ENCODE measurements around the gene CLEC10A.

DNA sequence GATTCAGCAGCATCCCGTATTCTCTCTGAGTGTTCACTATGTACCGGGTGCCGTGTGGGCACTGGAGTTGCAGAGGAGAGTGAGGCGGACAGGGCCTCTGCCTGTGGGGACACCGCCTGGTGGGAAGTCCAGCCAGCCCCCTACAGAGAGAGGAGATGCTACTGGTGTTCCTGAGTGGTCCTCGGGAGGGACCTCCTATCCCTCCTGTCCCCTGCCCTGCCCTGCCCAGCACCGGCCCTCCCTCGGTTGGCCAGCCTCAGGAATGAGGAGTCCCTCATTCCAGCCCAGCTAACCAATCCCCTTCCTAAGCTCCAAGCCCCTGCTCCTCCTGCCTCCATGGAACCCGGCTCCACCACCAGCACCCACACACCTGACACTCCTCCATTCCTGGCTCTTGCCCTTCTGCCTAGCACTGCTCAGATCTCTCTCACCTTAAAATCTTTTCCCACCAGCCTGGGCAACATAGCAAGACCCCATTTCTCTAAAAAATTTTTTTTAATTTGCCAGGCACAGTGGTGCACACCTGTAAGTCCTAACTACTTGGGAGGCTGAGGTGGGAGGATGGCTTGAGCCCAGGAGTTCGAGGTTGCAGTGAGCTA is 32.6 kb upstream of the CLEC10A start:
- TF ChIP-seq ZC3H10 (CRISPR knock-in tag; IDR thresholded peaks at IDR 0.05), result no peak
- no peak for TF ChIP-seq ARNTL (CRISPR knock-in tag; IDR thresholded peaks at IDR 0.05; ENCODE audit: borderline replicate concordance, low read depth)
- TF ChIP-seq, protein P1, sequence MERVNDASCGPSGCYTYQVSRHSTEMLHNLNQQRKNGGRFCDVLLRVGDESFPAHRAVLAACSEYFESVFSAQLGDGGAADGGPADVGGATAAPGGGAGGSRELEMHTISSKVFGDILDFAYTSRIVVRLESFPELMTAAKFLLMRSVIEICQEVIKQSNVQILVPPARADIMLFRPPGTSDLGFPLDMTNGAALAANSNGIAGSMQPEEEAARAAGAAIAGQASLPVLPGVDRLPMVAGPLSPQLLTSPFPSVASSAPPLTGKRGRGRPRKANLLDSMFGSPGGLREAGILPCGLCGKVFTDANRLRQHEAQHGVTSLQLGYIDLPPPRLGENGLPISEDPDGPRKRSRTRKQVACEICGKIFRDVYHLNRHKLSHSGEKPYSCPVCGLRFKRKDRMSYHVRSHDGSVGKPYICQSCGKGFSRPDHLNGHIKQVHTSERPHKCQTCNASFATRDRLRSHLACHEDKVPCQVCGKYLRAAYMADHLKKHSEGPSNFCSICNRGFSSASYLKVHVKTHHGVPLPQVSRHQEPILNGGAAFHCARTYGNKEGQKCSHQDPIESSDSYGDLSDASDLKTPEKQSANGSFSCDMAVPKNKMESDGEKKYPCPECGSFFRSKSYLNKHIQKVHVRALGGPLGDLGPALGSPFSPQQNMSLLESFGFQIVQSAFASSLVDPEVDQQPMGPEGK (CRISPR knock-in tag; IDR thresholded peaks at IDR 0.05; ENCODE audit: borderline replicate concordance), result no peak
- TF ChIP-seq ZFP30 (CRISPR knock-in tag; IDR thresholded peaks at IDR 0.05), result no peak
- TF ChIP-seq, protein P2, sequence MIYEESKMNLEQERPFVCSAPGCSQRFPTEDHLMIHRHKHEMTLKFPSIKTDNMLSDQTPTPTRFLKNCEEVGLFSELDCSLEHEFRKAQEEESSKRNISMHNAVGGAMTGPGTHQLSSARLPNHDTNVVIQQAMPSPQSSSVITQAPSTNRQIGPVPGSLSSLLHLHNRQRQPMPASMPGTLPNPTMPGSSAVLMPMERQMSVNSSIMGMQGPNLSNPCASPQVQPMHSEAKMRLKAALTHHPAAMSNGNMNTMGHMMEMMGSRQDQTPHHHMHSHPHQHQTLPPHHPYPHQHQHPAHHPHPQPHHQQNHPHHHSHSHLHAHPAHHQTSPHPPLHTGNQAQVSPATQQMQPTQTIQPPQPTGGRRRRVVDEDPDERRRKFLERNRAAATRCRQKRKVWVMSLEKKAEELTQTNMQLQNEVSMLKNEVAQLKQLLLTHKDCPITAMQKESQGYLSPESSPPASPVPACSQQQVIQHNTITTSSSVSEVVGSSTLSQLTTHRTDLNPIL (CRISPR knock-in tag; IDR thresholded peaks at IDR 0.05; ENCODE audit: low read depth), result no peak
- no peak for TF ChIP-seq ZFP3 (CRISPR knock-in tag; IDR thresholded peaks at IDR 0.05)

All from SK-N-SH treated with all-trans-retinoic acid at 6 μM for 48 hours (cell line).